ENCODE measurements around the gene GSAP. TPM values are rescaled to one million over a fixed set of nuclear protein-coding genes. Genes with fewer than 3 reads are reported as not detected.

GSAP gene
- total and polyA plus RNA-seq, 9 of the 15 experiments (the other 6 are each of a cell fraction or from before 2014, with no cell fraction given): 0.13 TPM; not detected in 8

GRCh38 chr7:77465256-77465655 lies 49.1 kb upstream of the GSAP start:
- H3K9ac ChIP-seq (ENCODE audit: insufficient read depth in 1 of 2, low read depth in 2 of 2, low read length in 2 of 2): no peak overlapping the region
- H3K36me3 ChIP-seq (ENCODE audit: control insufficient read depth, insufficient read depth, low read length): no peaks in the 10 kb centered on the region
- in situ Hi-C loops (cut with MboI): no loop called here
- DNase-seq (ENCODE audit: extremely low read depth in 1 of 4, low spot score in 3 of 4) (no peak), FAIRE-seq (no peak), ATAC-seq (no peak)
- no peaks in the 10 kb centered on the region for H3K4me1 ChIP-seq (replicated peaks in 1 of 2; ENCODE audit: control insufficient read depth in 2 of 2, insufficient read depth in 2 of 2, low read length in 2 of 2)
- ChIA-PET CTCF (ENCODE audit: low intra/inter-chr PET ratio) (no interaction called here), POLR2A (no interaction called here)
- intact Hi-C loops (cut with micrococcal nuclease): no loop called here
- H3K27me3 ChIP-seq (ENCODE audit: control insufficient read depth in 2 of 2, insufficient read depth in 2 of 2, low read length in 2 of 2): peaks cover 3 to 14% of the 10 kb centered on the region in 2 experiments; a peak in 3 of 5 replicates
- WGBS (ENCODE audit: insufficient coverage, low coverage, missing lambda C conversion rate): 48% methylated on average over 1 of the region's 1 CpG
- no peaks in the 10 kb centered on the region for H3K9me1 ChIP-seq (ENCODE audit: control insufficient read depth, insufficient read depth, low read length)
- no peak overlapping the region for H3K4me2 ChIP-seq (ENCODE audit: insufficient read depth, low read length)
- no peaks in the 10 kb centered on the region for H3K9me3 ChIP-seq (replicated peaks; ENCODE audit: control insufficient read depth, insufficient read depth, low read depth, low read length)
- no peaks in the 10 kb centered on the region for H3K79me2 ChIP-seq (ENCODE audit: control insufficient read depth, insufficient read depth, low read length)
- H2AFZ ChIP-seq (ENCODE audit: low read depth, low read length): no peak overlapping the region
- no peaks in the 10 kb centered on the region for H4K20me1 ChIP-seq (replicated peaks; ENCODE audit: control insufficient read depth, insufficient read depth, low read length)
- BruUV-seq (replicated peaks): no TSS peak
- TF ChIP-seq POLR2AphosphoS5 (IDR thresholded peaks at IDR 0.05; ENCODE audit: control insufficient read depth, insufficient read depth, low read depth, low read length) (no peak), RFX7 (CRISPR knock-in tag; IDR thresholded peaks at IDR 0.05) (no peak), CHAMP1 (IDR thresholded peaks at IDR 0.05) (no peak), ZNF551 (CRISPR knock-in tag; IDR thresholded peaks at IDR 0.05) (no peak), RAD21 (CRISPR knock-in tag; conservative IDR thresholded peaks at IDR 0.05 in 1 of 2, IDR thresholded peaks at IDR 0.05 in 1 of 2) (no peak), ZNF23 (CRISPR knock-in tag; IDR thresholded peaks at IDR 0.05) (no peak), MED1 (CRISPR knock-in tag; IDR thresholded peaks at IDR 0.05; ENCODE audit: borderline replicate concordance) (no peak)
- no peak overlapping the region for H3K27ac ChIP-seq (ENCODE audit: extremely low read depth, low read depth, low read length)
- H3K4me3 ChIP-seq: no peak overlapping the region
